SU-DHL-6 (cell line): ENCODE results near the gene LY6G6C.

Experiments used
- EZH2phosphoT487 ChIP-seq: fragments of 200-600 bp; sonication (generic), shearing (Covaris generic); conservative IDR thresholded peaks from 2 replicates; pipeline ENCODE4 v1.6.1; 2018; ENCODE audit warnings: mild to moderate bottlenecking, antibody characterized with exemption, low read length, moderate library complexity, mixed read lengths
- TF ChIP-seq, protein P1 (sequence below): fragments of 200-600 bp; sonication (generic); IDR thresholded peaks from one replicate; pipeline ENCODE4 v1.5.1; 2017; ENCODE audit warnings: antibody characterized with exemption, mild to moderate bottlenecking, low read length, moderate library complexity; ENCODE audit not compliant: insufficient read depth, poor library complexity, severe bottlenecking

- TF ChIP-seq, protein P1, sequence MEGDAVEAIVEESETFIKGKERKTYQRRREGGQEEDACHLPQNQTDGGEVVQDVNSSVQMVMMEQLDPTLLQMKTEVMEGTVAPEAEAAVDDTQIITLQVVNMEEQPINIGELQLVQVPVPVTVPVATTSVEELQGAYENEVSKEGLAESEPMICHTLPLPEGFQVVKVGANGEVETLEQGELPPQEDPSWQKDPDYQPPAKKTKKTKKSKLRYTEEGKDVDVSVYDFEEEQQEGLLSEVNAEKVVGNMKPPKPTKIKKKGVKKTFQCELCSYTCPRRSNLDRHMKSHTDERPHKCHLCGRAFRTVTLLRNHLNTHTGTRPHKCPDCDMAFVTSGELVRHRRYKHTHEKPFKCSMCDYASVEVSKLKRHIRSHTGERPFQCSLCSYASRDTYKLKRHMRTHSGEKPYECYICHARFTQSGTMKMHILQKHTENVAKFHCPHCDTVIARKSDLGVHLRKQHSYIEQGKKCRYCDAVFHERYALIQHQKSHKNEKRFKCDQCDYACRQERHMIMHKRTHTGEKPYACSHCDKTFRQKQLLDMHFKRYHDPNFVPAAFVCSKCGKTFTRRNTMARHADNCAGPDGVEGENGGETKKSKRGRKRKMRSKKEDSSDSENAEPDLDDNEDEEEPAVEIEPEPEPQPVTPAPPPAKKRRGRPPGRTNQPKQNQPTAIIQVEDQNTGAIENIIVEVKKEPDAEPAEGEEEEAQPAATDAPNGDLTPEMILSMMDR, result no peak
- no peak for TF ChIP-seq EZH2phosphoT487
Observed at GRCh38 chr6:31749301-31750036, 27.9 kb upstream of the LY6G6C start.
